Smooth muscle cell (in vitro differentiated cells): ENCODE data around the gene AMIGO3. TPM values are rescaled to one million over a fixed set of nuclear protein-coding genes. Genes with fewer than 3 reads are reported as not detected.
A peak's percentile ranks its signal among the peaks of the same experiment; 100 is the strongest.

ENCODE experiments used
- DNase-seq: peaks from one replicate; lab custom pipeline; 2025; ENCODE audit not compliant: unreplicated experiment; lab: John Stamatoyannopoulos, UW
- H2AFZ ChIP-seq: fragments of 200-600 bp; sonication (generic); 2 replicates; pipeline ENCODE4 v1.6.0; 2016; ENCODE audit warnings: antibody characterized with exemption, low read depth, mild to moderate bottlenecking
- H3F3A ChIP-seq: fragments of 200-600 bp; sonication (generic); 2 replicates; pipeline ENCODE4 v1.6.0; 2017; ENCODE audit warnings: antibody characterized with exemption, low read depth
- H3K27ac ChIP-seq: fragments of 200-600 bp; sonication (generic); 2 replicates; pipeline ENCODE4 v1.5.1; 2016; ENCODE audit warnings: low read depth, mild to moderate bottlenecking
- H3K27me3 ChIP-seq: fragments of 200-600 bp; sonication (generic); 2 replicates; pipeline ENCODE4 v1.6.1; 2016; ENCODE audit warnings: low read depth, mild to moderate bottlenecking
- H3K36me3 ChIP-seq: fragments of 200-600 bp; sonication (generic); 2 replicates; pipeline ENCODE4 v1.5.1; 2016; ENCODE audit warnings: low read depth
- H3K4me1 ChIP-seq: fragments of 200-600 bp; sonication (generic); 2 replicates; pipeline ENCODE4 v1.5.1; 2016; ENCODE audit warnings: low read depth
- H3K4me2 ChIP-seq: fragments of 200-600 bp; sonication (generic); 2 replicates; pipeline ENCODE4 v1.6.0; 2016; ENCODE audit warnings: mild to moderate bottlenecking
- H3K4me3 ChIP-seq: fragments of 200-600 bp; sonication (generic); 2 replicates; pipeline ENCODE4 v1.5.1; 2016; ENCODE audit warnings: mild to moderate bottlenecking
- H3K79me2 ChIP-seq: fragments of 200-600 bp; sonication (generic); 2 replicates; pipeline ENCODE4 v1.6.0; 2016; ENCODE audit warnings: low read depth, mild to moderate bottlenecking
- H3K9ac ChIP-seq: fragments of 200-600 bp; sonication (generic); 2 replicates; pipeline ENCODE4 v1.6.0; 2016; ENCODE audit warnings: low read depth
- H3K9me3 ChIP-seq: fragments of 200-600 bp; sonication (generic); replicated peaks from 2 replicates; pipeline ENCODE4 v1.5.1; 2016; ENCODE audit warnings: low read depth
- H4K20me1 ChIP-seq: fragments of 200-600 bp; sonication (generic); 2 replicates; pipeline ENCODE4 v1.6.0; 2016; ENCODE audit warnings: low read depth
- CTCF ChIP-seq: fragments of 200-600 bp; sonication (generic); IDR thresholded peaks from 2 replicates; pipeline ENCODE4 v1.5.1; 2017; ENCODE audit warnings: borderline replicate concordance, mild to moderate bottlenecking, antibody characterized with exemption; ENCODE audit not compliant: insufficient read depth, poor library complexity, severe bottlenecking
- WGBS: methylation state at CpG from one replicate; pipeline ENCODE4 v1.1.7; 2016; ENCODE audit warnings: low lambda C conversion rate; 5-methylcytosine and 5-hydroxymethylcytosine counted together
- polyA plus RNA-seq: library from polyadenylated mRNA; unstranded; fragments of >200 nt; fragmentation: Nextera tagmentation; extraction: Ambion mirVana; gene quantifications from 2 replicates; pipeline ENCODE4 v1.2.1, GENCODE V29; 2016
- total RNA-seq: library from RNA; depleted of rRNA; stranded (reverse); fragments of >200 nt; gene quantifications from 2 replicates; pipeline ENCODE4 v1.2.3, GENCODE V29; 2014

Gene AMIGO3
- total and polyA plus RNA-seq, 2 experiments from 2014 or later = 2.4 to 2.9 TPM

- Histone ChIP-seq H3K9me3 (no peaks in the 10 kb centered on the region), H4K20me1 (peaks cover 16% of the 10 kb centered on the region), H3K79me2 (peaks cover 13% of the 10 kb centered on the region), H3K4me1 (peaks cover 12% of the 10 kb centered on the region), H3F3A (peaks cover 12% of the 10 kb centered on the region), H3K27me3 (no peaks in the 10 kb centered on the region), H3K36me3 (no peaks in the 10 kb centered on the region), H2AFZ (no peak overlapping the region), H3K27ac (peak overlapping the region; percentile 94), H3K4me2 (peak overlapping the region; percentile 90), H3K9ac (no peak overlapping the region), H3K4me3 (peak overlapping the region; percentile 73)
- no peak for DNase-seq
- WGBS = 96% methylated on average over 26 of the region's 26 CpGs
- no peak for TF ChIP-seq CTCF
Observed at GRCh38 chr3:49721896-49722781, 2.7 kb upstream of the AMIGO3 start.

GRCh38 chr3:49721596-49721895 lies 2.1 kb upstream of the AMIGO3 start:
- 94% methylated on average over 8 of the region's 9 CpGs for WGBS
- no peak for TF ChIP-seq CTCF
- peaks cover 12% of the 10 kb centered on the region for H3K4me1 ChIP-seq
- H3K27me3 ChIP-seq = no peaks in the 10 kb centered on the region
- no peak overlapping the region for H3K9ac ChIP-seq
- peaks cover 16% of the 10 kb centered on the region for H4K20me1 ChIP-seq
- H3K79me2 ChIP-seq = peaks cover 13% of the 10 kb centered on the region
- H3F3A ChIP-seq = peaks cover 12% of the 10 kb centered on the region
- H3K9me3 ChIP-seq = no peaks in the 10 kb centered on the region
- no peaks in the 10 kb centered on the region for H3K36me3 ChIP-seq
- no peak overlapping the region for H3K4me2 ChIP-seq
- H2AFZ ChIP-seq = no peak overlapping the region
- no peak overlapping the region for H3K4me3 ChIP-seq
- H3K27ac ChIP-seq = no peak overlapping the region
- no peak for DNase-seq

GRCh38 chr3:49720855-49721595 lies 1.5 kb upstream of the AMIGO3 start:
- no peak for TF ChIP-seq CTCF

More at GRCh38 chr3:49720855-49721595, 1.5 kb upstream of the AMIGO3 start:
- Histone ChIP-seq H2AFZ (no peak overlapping the region), H3K36me3 (no peaks in the 10 kb centered on the region), H3K27ac (no peak overlapping the region), H3K27me3 (no peaks in the 10 kb centered on the region), H4K20me1 (peaks cover 16% of the 10 kb centered on the region), H3K4me1 (peaks cover 12% of the 10 kb centered on the region), H3K4me2 (no peak overlapping the region), H3F3A (peaks cover 12% of the 10 kb centered on the region), H3K79me2 (peaks cover 13% of the 10 kb centered on the region), H3K4me3 (no peak overlapping the region), H3K9me3 (no peaks in the 10 kb centered on the region), H3K9ac (no peak overlapping the region)
- 89% methylated on average over 4 of the region's 4 CpGs for WGBS
- DNase-seq = no peak
